GM23248 (cell line): ENCODE measurements around the gene RNF213. TPM values are rescaled to one million over a fixed set of nuclear protein-coding genes. Genes with fewer than 3 reads are reported as not detected.

ENCODE experiments used
- DNase-seq: peaks from one replicate; pipeline ENCODE4 v3.0.0-alpha.2; 2015
- H2AFZ ChIP-seq: fragments of 200-600 bp; sonication (generic); 2 replicates; pipeline ENCODE4 v1.6.1; 2016; ENCODE audit warnings: antibody characterized with exemption
- H3F3A ChIP-seq: fragments of 200-600 bp; sonication (generic); 2 replicates; pipeline ENCODE4 v1.6.1; 2016; ENCODE audit warnings: mild to moderate bottlenecking, antibody characterized with exemption, mixed run types; ENCODE audit not compliant: insufficient read depth
- H3K27ac ChIP-seq: fragments of 200-600 bp; sonication (generic); 2 replicates; pipeline ENCODE4 v1.5.1; 2016; ENCODE audit warnings: mild to moderate bottlenecking
- H3K27me3 ChIP-seq: fragments of 200-600 bp; sonication (generic); replicated peaks from 2 replicates; pipeline ENCODE4 v1.6.1; 2016; ENCODE audit warnings: mild to moderate bottlenecking; ENCODE audit not compliant: insufficient read depth
- H3K36me3 ChIP-seq: fragments of 200-600 bp; sonication (generic); 2 replicates; pipeline ENCODE4 v1.6.1; 2016; ENCODE audit warnings: low read depth, mild to moderate bottlenecking
- H3K4me1 ChIP-seq: fragments of 200-600 bp; sonication (generic); 2 replicates; pipeline ENCODE4 v1.6.1; 2016; ENCODE audit warnings: mild to moderate bottlenecking; ENCODE audit not compliant: insufficient read depth
- H3K4me2 ChIP-seq: fragments of 200-600 bp; sonication (generic); one replicate; pipeline ENCODE4 v1.6.1; 2016; ENCODE audit warnings: mild to moderate bottlenecking; ENCODE audit not compliant: unreplicated experiment
- H3K4me3 ChIP-seq: fragments of 200-600 bp; sonication (generic); 2 replicates; pipeline ENCODE4 v1.5.1; 2016; ENCODE audit warnings: mild to moderate bottlenecking
- H3K79me2 ChIP-seq: fragments of 200-600 bp; sonication (generic); 2 replicates; pipeline ENCODE4 v1.6.1; 2016; ENCODE audit warnings: mild to moderate bottlenecking; ENCODE audit not compliant: insufficient read depth
- H3K9ac ChIP-seq: fragments of 200-600 bp; sonication (generic); 2 replicates; pipeline ENCODE4 v1.6.1; 2016; ENCODE audit warnings: mild to moderate bottlenecking
- H3K9me2 ChIP-seq: fragments of 200-600 bp; sonication (generic); 2 replicates; pipeline ENCODE4 v1.6.1; 2016; ENCODE audit warnings: mixed run types, mild to moderate bottlenecking, moderate library complexity; ENCODE audit not compliant: insufficient read depth
- H3K9me3 ChIP-seq: fragments of 200-600 bp; sonication (generic); one replicate; pipeline ENCODE4 v1.6.1; 2017; ENCODE audit warnings: low read depth
- H4K20me1 ChIP-seq: fragments of 200-600 bp; sonication (generic); 2 replicates; pipeline ENCODE4 v1.6.0; 2016; ENCODE audit not compliant: insufficient read depth
- EZH2 ChIP-seq: fragments of 200-600 bp; sonication (generic); IDR thresholded peaks from 2 replicates; pipeline ENCODE4 v1.6.1; 2018; ENCODE audit warnings: antibody characterized with exemption, mild to moderate bottlenecking; ENCODE audit not compliant: insufficient read depth, poor library complexity, severe bottlenecking
- EZH2phosphoT487 ChIP-seq: fragments of 200-600 bp; sonication (generic); IDR thresholded peaks from 2 replicates; pipeline ENCODE4 v1.6.1; 2018; ENCODE audit warnings: antibody characterized with exemption, moderate library complexity, mild to moderate bottlenecking, low read depth; ENCODE audit not compliant: insufficient read depth
- WGBS, 2 experiments: methylation state at CpG; one replicate each; pipeline ENCODE4 v1.1.6; 2015 to 2017; ENCODE audit warnings: low lambda C conversion rate in 2 of 2, low coverage in 1 of 2; ENCODE audit errors: missing lambda C conversion rate in 2 of 2; 5-methylcytosine and 5-hydroxymethylcytosine counted together
- in situ Hi-C: fragments of 300-500 bp; cut with MboI; formaldehyde crosslinking; loops from 2 replicates; pipeline ENCODE4 v1.15.0; 2020
- polyA plus RNA-seq: library from polyadenylated mRNA; unstranded; fragments of >200 nt; fragmentation: Nextera tagmentation; extraction: Ambion mirVana; gene quantifications from 2 replicates; pipeline ENCODE4 v1.2.1, GENCODE V29; 2016
- total RNA-seq: library from RNA; depleted of rRNA; stranded (reverse); fragments of >200 nt; shearing (Covaris generic); gene quantifications from 2 replicates; pipeline ENCODE4 v1.2.3, GENCODE V29; 2014

RNF213 gene
- total and polyA plus RNA-seq, 2 experiments from 2014 or later, result 18.8 to 45.0 TPM

GRCh38 chr17:80319262-80319998 lies 58.8 kb downstream of the RNF213 start:
- in situ Hi-C loops, result no loop called here
- Histone ChIP-seq H2AFZ (no peak overlapping the region), H3K79me2 (no peaks in the 10 kb centered on the region), H4K20me1 (no peaks in the 10 kb centered on the region), H3K27me3 (no peaks in the 10 kb centered on the region), H3K9ac (no peak overlapping the region), H3K4me2 (no peak overlapping the region), H3K27ac (no peak overlapping the region), H3K4me1 (no peaks in the 10 kb centered on the region), H3K9me3 (no peaks in the 10 kb centered on the region), H3K9me2 (no peaks in the 10 kb centered on the region), H3F3A (0 out of 2 replicates have a peak, but pooled peaks cover 5% of the 10 kb centered on the region), H3K4me3 (no peak overlapping the region), H3K36me3 (peaks cover 34% of the 10 kb centered on the region; the same call in 1 of the 2 replicates)
- TF ChIP-seq EZH2phosphoT487 (no peak), EZH2 (no peak)
- no peak for DNase-seq
- 76% methylated on average over 22 of the region's 22 CpGs for WGBS, 2 experiments

GRCh38 chr17:80319999-80320344 lies 59.3 kb downstream of the RNF213 start:
- TF ChIP-seq EZH2 (no peak), EZH2phosphoT487 (no peak)
- Histone ChIP-seq H3K27ac (no peak overlapping the region), H3K4me2 (no peak overlapping the region), H3K79me2 (no peaks in the 10 kb centered on the region), H3K4me3 (no peak overlapping the region), H4K20me1 (no peaks in the 10 kb centered on the region), H2AFZ (no peak overlapping the region), H3K9me2 (no peaks in the 10 kb centered on the region), H3F3A (0 out of 2 replicates have a peak, but pooled peaks cover 5% of the 10 kb centered on the region), H3K36me3 (peaks cover 40% of the 10 kb centered on the region; the same call in 1 of the 2 replicates), H3K4me1 (no peaks in the 10 kb centered on the region), H3K9ac (no peak overlapping the region), H3K27me3 (no peaks in the 10 kb centered on the region), H3K9me3 (no peaks in the 10 kb centered on the region)
- no peak for DNase-seq
- 86 to 89% methylated on average over 4 of the region's 4 CpGs for WGBS, 2 experiments
- in situ Hi-C loops, result no loop called here

GRCh38 chr17:80320496-80320895 lies 59.8 kb downstream of the RNF213 start:
- H3K4me3 ChIP-seq, result no peak overlapping the region
- 0 out of 2 replicates have a peak, but pooled peaks cover 5% of the 10 kb centered on the region for H3F3A ChIP-seq
- no peaks in the 10 kb centered on the region for H4K20me1 ChIP-seq
- H3K27me3 ChIP-seq, result no peaks in the 10 kb centered on the region
- H3K36me3 ChIP-seq, result peaks cover 45% of the 10 kb centered on the region; the same call in 1 of the 2 replicates
- H2AFZ ChIP-seq, result no peak overlapping the region
- no peak overlapping the region for H3K4me2 ChIP-seq
- WGBS, 2 experiments, result 94 to 97% methylated on average over 15 of the region's 15 CpGs
- no peak for TF ChIP-seq EZH2phosphoT487
- no peak for TF ChIP-seq EZH2
- H3K27ac ChIP-seq, result no peak overlapping the region
- no peak for DNase-seq
- in situ Hi-C loops, result no loop called here
- no peaks in the 10 kb centered on the region for H3K4me1 ChIP-seq
- H3K9ac ChIP-seq, result no peak overlapping the region
- no peaks in the 10 kb centered on the region for H3K9me3 ChIP-seq
- H3K79me2 ChIP-seq, result no peaks in the 10 kb centered on the region
- H3K9me2 ChIP-seq, result no peaks in the 10 kb centered on the region

GRCh38 chr17:80322864-80323263 lies 62.2 kb downstream of the RNF213 start:
- H3F3A ChIP-seq, result no peaks in the 10 kb centered on the region
- TF ChIP-seq EZH2phosphoT487 (no peak), EZH2 (no peak)
- no peak overlapping the region for H3K4me2 ChIP-seq
- no peak for DNase-seq
- no peak overlapping the region for H2AFZ ChIP-seq
- no peak overlapping the region for H3K27ac ChIP-seq
- no peaks in the 10 kb centered on the region for H3K4me1 ChIP-seq
- H3K9me3 ChIP-seq, result no peaks in the 10 kb centered on the region
- WGBS, 2 experiments, result 95 to 100% methylated on average over 1 of the region's 1 CpG
- H3K27me3 ChIP-seq, result no peaks in the 10 kb centered on the region
- no peaks in the 10 kb centered on the region for H3K9me2 ChIP-seq
- H3K36me3 ChIP-seq, result peaks cover 55% of the 10 kb centered on the region
- in situ Hi-C loops, result no loop called here
- no peaks in the 10 kb centered on the region for H4K20me1 ChIP-seq
- H3K9ac ChIP-seq, result no peak overlapping the region
- H3K79me2 ChIP-seq, result no peaks in the 10 kb centered on the region
- no peak overlapping the region for H3K4me3 ChIP-seq
